Measurements from ENCODE around the gene PRPH. TPM values are rescaled to one million over a fixed set of nuclear protein-coding genes. Genes with fewer than 3 reads are reported as not detected.

The PRPH gene
- total and polyA plus RNA-seq, 2 of the 8 experiments (the other 6 are each of a cell fraction or from before 2014, with no cell fraction given) = 0.79 to 1.4 TPM

- no peak for TF ChIP-seq CHD7 (IDR thresholded peaks at IDR 0.05; ENCODE audit: insufficient replicate concordance, low read length)
- TF ChIP-seq ATF2 (IDR thresholded peaks at IDR 0.05; ENCODE audit: low read length) = no peak
Measured at GRCh38 chr12:49346659-49347310, 51.8 kb downstream of the PRPH start, which contains the start of gene DNAJC22 (continued).

Data from H1 (cell line).